Measurements from ENCODE around the gene RAB21.

DNA sequence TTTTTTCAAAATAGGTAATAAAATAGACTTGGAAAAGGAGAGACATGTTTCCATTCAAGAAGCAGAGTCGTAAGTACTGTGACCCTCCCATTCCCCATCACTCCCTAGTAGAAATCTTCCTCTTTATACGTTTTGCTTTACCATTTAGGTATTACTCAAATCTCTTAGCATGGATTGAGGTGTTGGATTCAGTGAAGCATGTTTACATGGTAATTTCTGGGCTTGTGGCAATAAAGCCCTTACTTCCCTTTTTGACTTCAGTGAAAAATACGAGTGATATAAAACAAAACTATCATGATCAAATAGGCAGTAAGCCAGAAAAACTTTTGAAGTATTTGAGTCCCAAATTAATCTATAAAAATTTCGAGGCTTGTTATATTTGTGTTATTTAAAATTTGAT, 27.4 kb downstream of the RAB21 start:
- TF ChIP-seq, protein P1, sequence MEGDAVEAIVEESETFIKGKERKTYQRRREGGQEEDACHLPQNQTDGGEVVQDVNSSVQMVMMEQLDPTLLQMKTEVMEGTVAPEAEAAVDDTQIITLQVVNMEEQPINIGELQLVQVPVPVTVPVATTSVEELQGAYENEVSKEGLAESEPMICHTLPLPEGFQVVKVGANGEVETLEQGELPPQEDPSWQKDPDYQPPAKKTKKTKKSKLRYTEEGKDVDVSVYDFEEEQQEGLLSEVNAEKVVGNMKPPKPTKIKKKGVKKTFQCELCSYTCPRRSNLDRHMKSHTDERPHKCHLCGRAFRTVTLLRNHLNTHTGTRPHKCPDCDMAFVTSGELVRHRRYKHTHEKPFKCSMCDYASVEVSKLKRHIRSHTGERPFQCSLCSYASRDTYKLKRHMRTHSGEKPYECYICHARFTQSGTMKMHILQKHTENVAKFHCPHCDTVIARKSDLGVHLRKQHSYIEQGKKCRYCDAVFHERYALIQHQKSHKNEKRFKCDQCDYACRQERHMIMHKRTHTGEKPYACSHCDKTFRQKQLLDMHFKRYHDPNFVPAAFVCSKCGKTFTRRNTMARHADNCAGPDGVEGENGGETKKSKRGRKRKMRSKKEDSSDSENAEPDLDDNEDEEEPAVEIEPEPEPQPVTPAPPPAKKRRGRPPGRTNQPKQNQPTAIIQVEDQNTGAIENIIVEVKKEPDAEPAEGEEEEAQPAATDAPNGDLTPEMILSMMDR (IDR thresholded peaks at IDR 0.05; ENCODE audit: low read depth, low read length, poor library complexity, severe bottlenecking), result no peak
- TF ChIP-seq EZH2phosphoT487 (IDR thresholded peaks at IDR 0.05; ENCODE audit: borderline replicate concordance, low read length), result no peak

Measured in DOHH2 (cell line).